A673 (cell line): ENCODE results near the gene NTRK1.

Experiments used
- EZH2 ChIP-seq: fragments of 200-600 bp; sonication (generic); IDR thresholded peaks from 2 replicates; pipeline ENCODE4 v1.6.1; 2017; ENCODE audit warnings: borderline replicate concordance, low read depth, mild to moderate bottlenecking, mixed read lengths, antibody characterized with exemption, low read length; ENCODE audit not compliant: poor library complexity, severe bottlenecking
- TF ChIP-seq, protein P1 (sequence below): fragments of 300-800, 200-600 bp; sonication (generic); conservative IDR thresholded peaks from 2 replicates; pipeline ENCODE4 v1.5.1; 2017; ENCODE audit warnings: low read depth, mild to moderate bottlenecking, antibody characterized with exemption, low read length, moderate library complexity, mixed read lengths

GRCh38 chr1:156844638-156845037 is 16.0 kb upstream of the NTRK1 start:
- TF ChIP-seq, protein P1, sequence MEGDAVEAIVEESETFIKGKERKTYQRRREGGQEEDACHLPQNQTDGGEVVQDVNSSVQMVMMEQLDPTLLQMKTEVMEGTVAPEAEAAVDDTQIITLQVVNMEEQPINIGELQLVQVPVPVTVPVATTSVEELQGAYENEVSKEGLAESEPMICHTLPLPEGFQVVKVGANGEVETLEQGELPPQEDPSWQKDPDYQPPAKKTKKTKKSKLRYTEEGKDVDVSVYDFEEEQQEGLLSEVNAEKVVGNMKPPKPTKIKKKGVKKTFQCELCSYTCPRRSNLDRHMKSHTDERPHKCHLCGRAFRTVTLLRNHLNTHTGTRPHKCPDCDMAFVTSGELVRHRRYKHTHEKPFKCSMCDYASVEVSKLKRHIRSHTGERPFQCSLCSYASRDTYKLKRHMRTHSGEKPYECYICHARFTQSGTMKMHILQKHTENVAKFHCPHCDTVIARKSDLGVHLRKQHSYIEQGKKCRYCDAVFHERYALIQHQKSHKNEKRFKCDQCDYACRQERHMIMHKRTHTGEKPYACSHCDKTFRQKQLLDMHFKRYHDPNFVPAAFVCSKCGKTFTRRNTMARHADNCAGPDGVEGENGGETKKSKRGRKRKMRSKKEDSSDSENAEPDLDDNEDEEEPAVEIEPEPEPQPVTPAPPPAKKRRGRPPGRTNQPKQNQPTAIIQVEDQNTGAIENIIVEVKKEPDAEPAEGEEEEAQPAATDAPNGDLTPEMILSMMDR: no peak
- no peak for TF ChIP-seq EZH2
